Lung microvascular endothelial cell (primary cell): ENCODE results near the gene PCIF1. TPM values are rescaled to one million over a fixed set of nuclear protein-coding genes. Genes with fewer than 3 reads are reported as not detected.
"Not testable (repeated sequence)": the region's sequence is repeated elsewhere in the genome, so short reads cannot be mapped to it uniquely, and the experiment has no call there.

Experiments used
- DNase-seq, 2 donors: peaks; one replicate each; pipeline versions ENCODE4 v3.0.0 to v3.0.0-alpha.2; 2010; ENCODE audit warnings: low read depth in 2 of 2
- total RNA-seq: library from RNA; depleted of rRNA; stranded (reverse); fragments of >200 nt; gene quantifications from 2 replicates; pipeline ENCODE4 v1.2.1, GENCODE V29; 2014

The PCIF1 gene
- total RNA-seq, 1 donor from 2014 or later: 9.5 TPM

GRCh38 chr20:45965169-45966002, 30.9 kb downstream of the PCIF1 start:
- DNase-seq: no peak

- no peak for DNase-seq
Observed at GRCh38 chr20:45967551-45968080, 33.1 kb downstream of the PCIF1 start.

GRCh38 chr20:45968081-45968671, 33.7 kb downstream of the PCIF1 start:
- DNase-seq: no peak

- DNase-seq: peak in 1 of 2 donors; percentile 29
Observed at GRCh38 chr20:45968801-45969711, 34.6 kb downstream of the PCIF1 start.

GRCh38 chr20:45969712-45970634, 35.5 kb downstream of the PCIF1 start:
- DNase-seq: peak; percentile 72 to 76

- peak; percentile 25 to 27 for DNase-seq
Observed at GRCh38 chr20:45970646-45971424, 36.4 kb downstream of the PCIF1 start.

- no peak for DNase-seq
Observed at GRCh38 chr20:45971425-45971674, 36.9 kb downstream of the PCIF1 start.

- DNase-seq: peak; percentile 98
Observed at GRCh38 chr20:45971675-45972499, 37.4 kb downstream of the PCIF1 start, which contains the start of gene ZNF335. Gene ZNF335 (minus strand): TSS chr20:45972203. CDS start chr20:45971410, 793 bp downstream.

GRCh38 chr20:45972500-45973183, 38.2 kb downstream of the PCIF1 start:
- DNase-seq: no peak

- DNase-seq: no peak
Observed at GRCh38 chr20:45974896-45975565, 40.5 kb downstream of the PCIF1 start.

- DNase-seq: no peak
Observed at GRCh38 chr20:45975686-45976085, 41.2 kb downstream of the PCIF1 start.

GRCh38 chr20:45976086-45976485, 41.6 kb downstream of the PCIF1 start:
- DNase-seq: no peak

- DNase-seq: no peak
Observed at GRCh38 chr20:45981261-45981660, 46.8 kb downstream of the PCIF1 start.

- no peak for DNase-seq
Observed at GRCh38 chr20:45983279-45983743, 48.8 kb downstream of the PCIF1 start.

- DNase-seq: peak in 1 of 2 donors; percentile 10
Observed at GRCh38 chr20:45985573-45985972, 51.1 kb downstream of the PCIF1 start.

- DNase-seq: peak; percentile 69 to 72
Observed at GRCh38 chr20:45987108-45987780, 52.8 kb downstream of the PCIF1 start.

GRCh38 chr20:45988830-45989229, 54.3 kb downstream of the PCIF1 start:
- DNase-seq: not testable (repeated sequence)
